ENCODE measurements around the gene WDR20.

The WDR20 gene

GRCh38 chr14:102246071-102246470 is 106.4 kb downstream of the WDR20 start:
- Mint-ChIP-seq H3K27ac (no peak overlapping the region), H3K4me1 (ENCODE audit: low read depth) (no peaks in the 10 kb centered on the region), H3K36me3 (ENCODE audit: low read depth) (no peaks in the 10 kb centered on the region), H3K27me3 (no peaks in the 10 kb centered on the region), H3K4me3 (no peak overlapping the region), H3K9me3 (no peaks in the 10 kb centered on the region)
- intact Hi-C loops (cut with micrococcal nuclease), result no loop called here

GRCh38 chr14:102248121-102248520 is 108.4 kb downstream of the WDR20 start:
- Mint-ChIP-seq H3K27me3 (no peaks in the 10 kb centered on the region), H3K36me3 (ENCODE audit: low read depth) (no peaks in the 10 kb centered on the region), H3K27ac (no peak overlapping the region), H3K9me3 (no peaks in the 10 kb centered on the region), H3K4me1 (ENCODE audit: low read depth) (no peaks in the 10 kb centered on the region), H3K4me3 (no peak overlapping the region)
- intact Hi-C loops (cut with micrococcal nuclease), result no loop called here

GRCh38 chr14:102249041-102249440 is 109.3 kb downstream of the WDR20 start:
- intact Hi-C loops (cut with micrococcal nuclease), result no loop called here
- Mint-ChIP-seq H3K27ac (no peak overlapping the region), H3K27me3 (no peaks in the 10 kb centered on the region), H3K4me1 (ENCODE audit: low read depth) (no peaks in the 10 kb centered on the region), H3K9me3 (no peaks in the 10 kb centered on the region), H3K4me3 (no peak overlapping the region), H3K36me3 (ENCODE audit: low read depth) (no peaks in the 10 kb centered on the region)

- H3K27ac Mint-ChIP-seq, result no peak overlapping the region
- no peaks in the 10 kb centered on the region for H3K36me3 Mint-ChIP-seq (ENCODE audit: low read depth)
- H3K4me1 Mint-ChIP-seq (ENCODE audit: low read depth), result no peaks in the 10 kb centered on the region
- intact Hi-C loops (cut with micrococcal nuclease), result no loop called here
- H3K27me3 Mint-ChIP-seq, result no peaks in the 10 kb centered on the region
- no peaks in the 10 kb centered on the region for H3K9me3 Mint-ChIP-seq
- H3K4me3 Mint-ChIP-seq, result no peak overlapping the region
Observed at GRCh38 chr14:102249981-102250380, 110.3 kb downstream of the WDR20 start.

GRCh38 chr14:102250636-102251035 is 110.9 kb downstream of the WDR20 start:
- Mint-ChIP-seq H3K4me1 (ENCODE audit: low read depth) (no peaks in the 10 kb centered on the region), H3K4me3 (no peak overlapping the region), H3K9me3 (no peaks in the 10 kb centered on the region), H3K27me3 (no peaks in the 10 kb centered on the region), H3K36me3 (ENCODE audit: low read depth) (no peaks in the 10 kb centered on the region), H3K27ac (no peak overlapping the region)
- intact Hi-C loops (cut with micrococcal nuclease), result no loop called here

GRCh38 chr14:102251161-102251560 is 111.5 kb downstream of the WDR20 start:
- H3K27ac Mint-ChIP-seq, result no peak overlapping the region

GRCh38 chr14:102252834-102253801 is 113.4 kb downstream of the WDR20 start:
- intact Hi-C loops (cut with micrococcal nuclease), result no loop called here
- H3K27ac Mint-ChIP-seq, result no peak overlapping the region
- no peaks in the 10 kb centered on the region for H3K9me3 Mint-ChIP-seq
- H3K4me3 Mint-ChIP-seq, result no peak overlapping the region
- H3K36me3 Mint-ChIP-seq (ENCODE audit: low read depth), result no peaks in the 10 kb centered on the region
- no peaks in the 10 kb centered on the region for H3K27me3 Mint-ChIP-seq
- H3K4me1 Mint-ChIP-seq (ENCODE audit: low read depth), result no peaks in the 10 kb centered on the region

More at GRCh38 chr14:102251161-102251560, 111.5 kb downstream of the WDR20 start:
- H3K36me3 Mint-ChIP-seq (ENCODE audit: low read depth), result no peaks in the 10 kb centered on the region
- no peaks in the 10 kb centered on the region for H3K4me1 Mint-ChIP-seq (ENCODE audit: low read depth)
- no peaks in the 10 kb centered on the region for H3K9me3 Mint-ChIP-seq
- H3K4me3 Mint-ChIP-seq, result no peak overlapping the region
- intact Hi-C loops (cut with micrococcal nuclease), result no loop called here
- no peaks in the 10 kb centered on the region for H3K27me3 Mint-ChIP-seq

- Mint-ChIP-seq H3K9me3 (no peaks in the 10 kb centered on the region), H3K36me3 (ENCODE audit: low read depth) (no peaks in the 10 kb centered on the region), H3K27ac (no peak overlapping the region), H3K4me1 (ENCODE audit: low read depth) (no peaks in the 10 kb centered on the region), H3K27me3 (no peaks in the 10 kb centered on the region), H3K4me3 (no peak overlapping the region)
- intact Hi-C loops (cut with micrococcal nuclease), result no loop called here
Observed at GRCh38 chr14:102255401-102256190, 115.9 kb downstream of the WDR20 start.

- Mint-ChIP-seq H3K9me3 (no peaks in the 10 kb centered on the region), H3K27ac (no peak overlapping the region), H3K27me3 (no peaks in the 10 kb centered on the region), H3K4me1 (ENCODE audit: low read depth) (no peaks in the 10 kb centered on the region), H3K36me3 (ENCODE audit: low read depth) (no peaks in the 10 kb centered on the region), H3K4me3 (no peak overlapping the region)
- intact Hi-C loops (cut with micrococcal nuclease), result no loop called here
Observed at GRCh38 chr14:102256716-102257115, 117.0 kb downstream of the WDR20 start.

- Mint-ChIP-seq H3K27ac (no peak overlapping the region), H3K4me1 (ENCODE audit: low read depth) (no peaks in the 10 kb centered on the region), H3K9me3 (no peaks in the 10 kb centered on the region), H3K36me3 (ENCODE audit: low read depth) (no peaks in the 10 kb centered on the region), H3K4me3 (no peak overlapping the region), H3K27me3 (no peaks in the 10 kb centered on the region)
- intact Hi-C loops (cut with micrococcal nuclease), result no loop called here
Observed at GRCh38 chr14:102258136-102258535, 118.4 kb downstream of the WDR20 start.

All from dendritic cell treated with granulocyte-macrophage colony-stimulating factor and Interleukin-4, amounts not matched to agents 40 ng/mL and 50 ng/mL, for 4 days (primary cell).